ENCODE measurements around the gene LRP1B. TPM values are rescaled to one million over a fixed set of nuclear protein-coding genes. Genes with fewer than 3 reads are reported as not detected.
A peak's percentile ranks its signal among the peaks of the same experiment; 100 is the strongest.

LRP1B gene
- total RNA-seq, 6 experiments from 2014 or later, result 0.06 to 1.7 (median 0.15) TPM; not detected in 1

DNA sequence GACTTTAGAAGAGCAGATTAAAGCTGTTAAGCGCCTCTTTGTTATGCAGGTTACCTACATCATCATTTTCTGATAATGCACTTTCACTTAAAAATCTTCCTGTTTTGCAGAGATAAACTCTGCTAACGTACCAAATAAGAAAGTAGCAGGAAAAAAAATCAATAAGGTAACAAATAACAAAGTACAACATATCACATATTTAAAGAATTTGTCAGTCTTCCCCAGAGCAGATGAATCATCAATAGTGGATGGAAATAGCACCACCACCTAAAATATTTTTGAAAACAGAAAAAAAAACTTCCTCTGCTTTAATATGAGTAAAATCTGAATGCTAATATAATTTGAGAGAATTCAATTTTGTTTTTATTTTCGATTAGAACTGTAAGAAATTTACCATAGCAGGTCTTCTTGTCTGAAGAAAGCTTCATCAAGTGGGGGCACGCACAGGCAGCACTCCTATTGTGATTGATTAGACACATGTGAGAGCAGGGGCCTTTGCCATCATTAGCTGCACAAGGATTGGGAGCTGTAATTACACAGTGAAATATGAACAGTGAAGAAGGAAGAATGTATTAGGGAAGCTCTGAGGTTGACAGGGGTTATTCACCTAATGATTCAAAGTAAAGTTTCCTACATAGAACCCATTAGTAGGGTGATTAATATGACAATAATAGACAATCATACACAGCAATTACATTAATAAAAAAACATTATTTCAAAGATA is 1279.4 kb downstream of the LRP1B start:
- no peak overlapping the region for H3K4me3 ChIP-seq
- ATAC-seq (peak in 1 of 4 donors; percentile 67), DNase-seq (no peak)
- intact Hi-C loops (cut with DNase I), result no loop called here
- H3K27ac ChIP-seq, result no peak overlapping the region
- no peaks in the 10 kb centered on the region for H3K36me3 ChIP-seq
- no peaks in the 10 kb centered on the region for H3K4me1 ChIP-seq
- TF ChIP-seq, protein P1, sequence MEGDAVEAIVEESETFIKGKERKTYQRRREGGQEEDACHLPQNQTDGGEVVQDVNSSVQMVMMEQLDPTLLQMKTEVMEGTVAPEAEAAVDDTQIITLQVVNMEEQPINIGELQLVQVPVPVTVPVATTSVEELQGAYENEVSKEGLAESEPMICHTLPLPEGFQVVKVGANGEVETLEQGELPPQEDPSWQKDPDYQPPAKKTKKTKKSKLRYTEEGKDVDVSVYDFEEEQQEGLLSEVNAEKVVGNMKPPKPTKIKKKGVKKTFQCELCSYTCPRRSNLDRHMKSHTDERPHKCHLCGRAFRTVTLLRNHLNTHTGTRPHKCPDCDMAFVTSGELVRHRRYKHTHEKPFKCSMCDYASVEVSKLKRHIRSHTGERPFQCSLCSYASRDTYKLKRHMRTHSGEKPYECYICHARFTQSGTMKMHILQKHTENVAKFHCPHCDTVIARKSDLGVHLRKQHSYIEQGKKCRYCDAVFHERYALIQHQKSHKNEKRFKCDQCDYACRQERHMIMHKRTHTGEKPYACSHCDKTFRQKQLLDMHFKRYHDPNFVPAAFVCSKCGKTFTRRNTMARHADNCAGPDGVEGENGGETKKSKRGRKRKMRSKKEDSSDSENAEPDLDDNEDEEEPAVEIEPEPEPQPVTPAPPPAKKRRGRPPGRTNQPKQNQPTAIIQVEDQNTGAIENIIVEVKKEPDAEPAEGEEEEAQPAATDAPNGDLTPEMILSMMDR (IDR thresholded peaks at IDR 0.05), result no peak
- TF ChIP-seq POLR2A (IDR thresholded peaks at IDR 0.05), result no peak
- WGBS (ENCODE audit: insufficient coverage, low coverage, low lambda C conversion rate, missing lambda C conversion rate), result 18% methylated on average over 4 of the region's 4 CpGs
- no peaks in the 10 kb centered on the region for H3K27me3 ChIP-seq
- H3K9me3 ChIP-seq, result no peaks in the 10 kb centered on the region

DNA sequence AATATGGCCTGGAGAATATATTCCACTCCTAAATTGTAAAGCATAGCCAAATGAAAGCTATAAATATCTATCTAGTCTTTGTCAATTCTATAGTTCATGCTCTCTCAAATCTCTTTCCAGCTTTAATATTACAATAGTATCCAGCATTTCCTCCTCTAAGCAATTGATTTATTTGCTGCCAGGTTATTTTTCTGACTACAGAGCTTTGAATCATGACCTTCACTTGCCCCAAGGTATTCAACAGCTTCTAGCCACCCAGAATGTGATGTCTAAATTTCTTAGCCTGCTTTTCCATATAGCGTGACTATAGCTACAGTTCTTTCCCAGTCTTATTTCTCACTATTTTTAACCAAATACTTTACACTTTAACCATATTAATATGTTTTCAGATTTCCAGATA is 1287.6 kb downstream of the LRP1B start:
- intact Hi-C loops (cut with DNase I), result no loop called here
- Histone ChIP-seq H3K36me3 (no peaks in the 10 kb centered on the region), H3K27me3 (no peaks in the 10 kb centered on the region), H3K4me1 (no peaks in the 10 kb centered on the region), H3K9me3 (no peaks in the 10 kb centered on the region), H3K27ac (no peak overlapping the region), H3K4me3 (no peak overlapping the region)
- DNase-seq, result no peak
- ATAC-seq, result no peak
- TF ChIP-seq POLR2A (IDR thresholded peaks at IDR 0.05), result no peak
- TF ChIP-seq, protein P1 (IDR thresholded peaks at IDR 0.05), result no peak
- WGBS (ENCODE audit: insufficient coverage, low coverage, low lambda C conversion rate, missing lambda C conversion rate), result 67% methylated on average over 1 of the region's 1 CpG

DNA sequence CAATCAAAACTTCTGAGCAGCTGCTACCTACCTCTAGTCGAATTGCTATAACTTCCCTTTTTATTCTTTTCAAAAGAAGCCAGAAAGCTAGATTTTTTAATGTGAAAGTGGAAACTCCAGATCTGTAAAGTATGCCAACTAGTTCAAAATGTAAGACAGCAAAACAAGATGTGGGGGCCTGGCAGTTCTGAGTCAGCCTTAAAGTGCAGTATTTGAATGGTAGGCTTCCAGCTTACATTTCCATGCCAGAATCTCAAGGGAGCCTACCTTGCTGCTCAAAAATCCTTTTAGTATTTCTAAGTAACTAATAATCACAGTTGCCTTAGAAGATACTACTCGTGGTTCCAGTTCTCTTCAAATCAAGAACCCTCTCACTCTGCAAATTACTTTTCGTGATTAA is 1288.7 kb downstream of the LRP1B start:
- no peaks in the 10 kb centered on the region for H3K4me1 ChIP-seq
- no peak for ATAC-seq
- TF ChIP-seq POLR2A (IDR thresholded peaks at IDR 0.05), result no peak
- TF ChIP-seq, protein P1 (IDR thresholded peaks at IDR 0.05), result no peak
- no peak overlapping the region for H3K4me3 ChIP-seq
- DNase-seq, result no peak
- intact Hi-C loops (cut with DNase I), result no loop called here
- H3K36me3 ChIP-seq, result no peaks in the 10 kb centered on the region
- WGBS (ENCODE audit: insufficient coverage, low coverage, low lambda C conversion rate, missing lambda C conversion rate), result 48% methylated on average over 3 of the region's 3 CpGs
- no peaks in the 10 kb centered on the region for H3K27me3 ChIP-seq
- H3K27ac ChIP-seq, result no peak overlapping the region
- H3K9me3 ChIP-seq, result no peaks in the 10 kb centered on the region

DNA sequence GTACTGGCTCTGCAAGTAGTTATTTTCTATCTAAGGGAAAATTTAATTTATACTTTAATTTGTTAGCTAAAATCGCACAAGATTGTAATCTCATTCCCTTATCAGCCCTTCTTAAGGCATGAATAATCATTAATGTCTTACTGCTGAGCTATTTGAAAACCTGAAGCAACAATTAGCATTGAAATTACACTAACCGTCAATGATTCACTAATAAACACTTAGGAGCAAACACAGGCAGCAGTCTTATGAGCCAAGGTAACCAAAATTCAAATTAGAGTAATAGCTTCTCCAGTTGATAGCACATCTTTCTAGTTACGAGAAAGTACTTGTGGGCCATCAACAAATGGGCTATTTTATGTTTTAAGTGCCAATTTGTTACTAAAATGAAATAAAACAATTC is 1289.7 kb downstream of the LRP1B start:
- H3K27me3 ChIP-seq, result no peaks in the 10 kb centered on the region
- no peaks in the 10 kb centered on the region for H3K36me3 ChIP-seq
- no peak for TF ChIP-seq POLR2A (IDR thresholded peaks at IDR 0.05)
- TF ChIP-seq, protein P1 (IDR thresholded peaks at IDR 0.05), result no peak
- H3K27ac ChIP-seq, result no peak overlapping the region
- no peak for DNase-seq
- no peak for ATAC-seq
- no peak overlapping the region for H3K4me3 ChIP-seq
- intact Hi-C loops (cut with DNase I), result no loop called here
- WGBS (ENCODE audit: insufficient coverage, low coverage, low lambda C conversion rate, missing lambda C conversion rate), result 39% methylated on average over 3 of the region's 3 CpGs
- H3K9me3 ChIP-seq, result no peaks in the 10 kb centered on the region
- no peaks in the 10 kb centered on the region for H3K4me1 ChIP-seq

Measured in right lobe of liver (tissue), 6 donors.